OCI-LY3 (cell line): ENCODE measurements around the gene BAIAP3.

ENCODE experiments used
- H2AFZ ChIP-seq: fragments of 200-600, 300-600 bp; shearing (Covaris generic); 2 replicates; pipeline ENCODE4 v1.6.0; 2014; ENCODE audit warnings: antibody characterized with exemption, low read depth, low read length
- H3K27ac ChIP-seq: fragments of 200-600, 300-600 bp; sonication (generic); 2 replicates; pipeline ENCODE4 v1.5.1; 2014; ENCODE audit warnings: mild to moderate bottlenecking, low read length, moderate library complexity, mixed read lengths
- H3K27me3 ChIP-seq: fragments of 200-600, 300-600 bp; sonication (generic); 2 replicates; pipeline ENCODE4 v1.6.1; 2014; ENCODE audit warnings: low read depth, low read length, mixed read lengths
- H3K36me3 ChIP-seq: fragments of 200-600, 300-600 bp; sonication (generic); replicated peaks from 2 replicates; pipeline ENCODE3; 2014; ENCODE audit warnings: low read depth, low read length, mixed read lengths
- H3K4me1 ChIP-seq: fragments of 300-600, 200-600 bp; sonication (generic); 2 replicates; pipeline ENCODE4 v1.6.1; 2014; ENCODE audit warnings: low read length, mixed read lengths
- H3K4me2 ChIP-seq: fragments of 200-600, 300-600 bp; sonication (generic); 2 replicates; pipeline ENCODE4 v1.6.1; 2014; ENCODE audit warnings: low read length, mixed read lengths
- H3K4me3 ChIP-seq: fragments of 300-600, 200-600 bp; sonication (generic); 2 replicates; pipeline ENCODE4 v1.5.1; 2014; ENCODE audit warnings: antibody characterized with exemption, mild to moderate bottlenecking, low read length, moderate library complexity
- H3K79me2 ChIP-seq: fragments of 300-600, 200-600 bp; shearing (Covaris generic); 2 replicates; pipeline ENCODE4 v1.6.1; 2014; ENCODE audit warnings: mild to moderate bottlenecking, low read length, mixed read lengths
- H3K9ac ChIP-seq: fragments of 300-600, 200-600 bp; shearing (Covaris generic); 2 replicates; pipeline ENCODE4 v1.6.0; 2014; ENCODE audit warnings: mild to moderate bottlenecking, low read length, moderate library complexity
- H3K9me3 ChIP-seq: fragments of 200-600, 300-600 bp; shearing (Covaris generic); 2 replicates; pipeline ENCODE4 v1.6.1; 2014; ENCODE audit warnings: low read length, mixed read lengths; ENCODE audit not compliant: insufficient read depth
- H4K20me1 ChIP-seq: fragments of 200-600, 300-600 bp; sonication (generic); 2 replicates; pipeline ENCODE4 v1.6.1; 2016; ENCODE audit warnings: low read length, mixed read lengths; ENCODE audit not compliant: insufficient read depth
- EZH2phosphoT487 ChIP-seq: fragments of 200-600 bp; shearing (Covaris generic); IDR thresholded peaks from 2 replicates; pipeline ENCODE4 v1.6.1; 2018; ENCODE audit warnings: antibody characterized with exemption, mixed run types, low read depth
- TF ChIP-seq, protein P1 (sequence below): fragments of 200-600, 300-600 bp; sonication (generic); IDR thresholded peaks from 2 replicates; pipeline ENCODE4 v1.5.1; 2014; ENCODE audit warnings: antibody characterized with exemption, low read length, low read depth

The BAIAP3 gene

GRCh38 chr16:1394367-1394951 is 61.0 kb downstream of the BAIAP3 start:
- Histone ChIP-seq H3K27me3 (no peaks in the 10 kb centered on the region), H3K27ac (no peak overlapping the region), H3K9me3 (no peaks in the 10 kb centered on the region), H3K4me2 (no peak overlapping the region), H4K20me1 (no peaks in the 10 kb centered on the region), H2AFZ (no peak overlapping the region), H3K36me3 (no peaks in the 10 kb centered on the region), H3K4me3 (no peak overlapping the region), H3K4me1 (no peaks in the 10 kb centered on the region), H3K79me2 (no peaks in the 10 kb centered on the region), H3K9ac (no peak overlapping the region)
- TF ChIP-seq, protein P1, sequence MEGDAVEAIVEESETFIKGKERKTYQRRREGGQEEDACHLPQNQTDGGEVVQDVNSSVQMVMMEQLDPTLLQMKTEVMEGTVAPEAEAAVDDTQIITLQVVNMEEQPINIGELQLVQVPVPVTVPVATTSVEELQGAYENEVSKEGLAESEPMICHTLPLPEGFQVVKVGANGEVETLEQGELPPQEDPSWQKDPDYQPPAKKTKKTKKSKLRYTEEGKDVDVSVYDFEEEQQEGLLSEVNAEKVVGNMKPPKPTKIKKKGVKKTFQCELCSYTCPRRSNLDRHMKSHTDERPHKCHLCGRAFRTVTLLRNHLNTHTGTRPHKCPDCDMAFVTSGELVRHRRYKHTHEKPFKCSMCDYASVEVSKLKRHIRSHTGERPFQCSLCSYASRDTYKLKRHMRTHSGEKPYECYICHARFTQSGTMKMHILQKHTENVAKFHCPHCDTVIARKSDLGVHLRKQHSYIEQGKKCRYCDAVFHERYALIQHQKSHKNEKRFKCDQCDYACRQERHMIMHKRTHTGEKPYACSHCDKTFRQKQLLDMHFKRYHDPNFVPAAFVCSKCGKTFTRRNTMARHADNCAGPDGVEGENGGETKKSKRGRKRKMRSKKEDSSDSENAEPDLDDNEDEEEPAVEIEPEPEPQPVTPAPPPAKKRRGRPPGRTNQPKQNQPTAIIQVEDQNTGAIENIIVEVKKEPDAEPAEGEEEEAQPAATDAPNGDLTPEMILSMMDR: no peak

GRCh38 chr16:1395444-1396031 is 62.1 kb downstream of the BAIAP3 start:
- H3K27me3 ChIP-seq: no peaks in the 10 kb centered on the region
- H3K4me2 ChIP-seq: no peak overlapping the region
- no peak overlapping the region for H3K9ac ChIP-seq
- H3K27ac ChIP-seq: no peak overlapping the region
- no peak for TF ChIP-seq EZH2phosphoT487
- TF ChIP-seq, protein P1: no peak
- no peaks in the 10 kb centered on the region for H3K9me3 ChIP-seq
- H3K4me3 ChIP-seq: no peak overlapping the region
- no peaks in the 10 kb centered on the region for H3K36me3 ChIP-seq
- no peaks in the 10 kb centered on the region for H3K4me1 ChIP-seq
- no peaks in the 10 kb centered on the region for H4K20me1 ChIP-seq
- H3K79me2 ChIP-seq: no peaks in the 10 kb centered on the region
- H2AFZ ChIP-seq: no peak overlapping the region

DNA sequence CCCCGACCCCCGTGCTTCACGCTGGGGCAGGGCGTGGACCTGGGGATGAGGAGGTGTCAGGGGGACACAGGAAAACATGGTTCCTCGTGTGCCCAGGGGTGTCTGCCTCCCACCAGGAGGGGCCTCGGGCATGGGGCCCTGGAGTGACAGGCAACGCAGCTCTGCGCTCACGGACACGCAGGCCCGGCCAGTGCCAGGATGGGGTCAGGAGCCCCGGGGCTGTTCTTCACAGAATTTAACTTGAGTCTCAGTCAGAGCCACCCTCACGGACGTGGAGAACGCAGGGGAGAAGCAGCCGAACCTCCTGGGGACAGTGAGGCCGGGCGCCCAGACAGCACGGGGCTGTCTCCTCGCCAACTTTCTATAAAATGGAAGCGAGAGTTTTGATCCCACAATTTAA is 64.3 kb downstream of the BAIAP3 start:
- Histone ChIP-seq H3K4me1 (no peaks in the 10 kb centered on the region), H3K79me2 (no peaks in the 10 kb centered on the region), H2AFZ (no peak overlapping the region), H3K9ac (no peak overlapping the region), H3K4me2 (no peak overlapping the region), H3K27ac (no peak overlapping the region), H3K9me3 (no peaks in the 10 kb centered on the region), H3K36me3 (peaks cover 6% of the 10 kb centered on the region), H3K27me3 (no peaks in the 10 kb centered on the region), H4K20me1 (no peaks in the 10 kb centered on the region), H3K4me3 (no peak overlapping the region)
- TF ChIP-seq EZH2phosphoT487: no peak
- TF ChIP-seq, protein P1: no peak

- Histone ChIP-seq H2AFZ (no peak overlapping the region), H3K27me3 (no peaks in the 10 kb centered on the region), H3K4me3 (no peak overlapping the region), H3K4me2 (no peak overlapping the region), H3K36me3 (peaks cover 11% of the 10 kb centered on the region), H4K20me1 (no peaks in the 10 kb centered on the region), H3K79me2 (peaks cover 4% of the 10 kb centered on the region; the same call in 1 of the 2 replicates), H3K9me3 (no peaks in the 10 kb centered on the region), H3K27ac (no peak overlapping the region), H3K4me1 (no peaks in the 10 kb centered on the region), H3K9ac (no peak overlapping the region)
- TF ChIP-seq, protein P1: no peak
- TF ChIP-seq EZH2phosphoT487: no peak
Measured at GRCh38 chr16:1398351-1398750, 64.9 kb downstream of the BAIAP3 start.
